ENCODE results near the gene PSG2. TPM values are rescaled to one million over a fixed set of nuclear protein-coding genes. Genes with fewer than 3 reads are reported as not detected.
"Not testable (repeated sequence)": the region's sequence is repeated elsewhere in the genome, so short reads cannot be mapped to it uniquely, and the experiment has no call there.

PSG2 gene
- total RNA-seq, 1 donor from 2014 or later: 0.41 TPM

DNA sequence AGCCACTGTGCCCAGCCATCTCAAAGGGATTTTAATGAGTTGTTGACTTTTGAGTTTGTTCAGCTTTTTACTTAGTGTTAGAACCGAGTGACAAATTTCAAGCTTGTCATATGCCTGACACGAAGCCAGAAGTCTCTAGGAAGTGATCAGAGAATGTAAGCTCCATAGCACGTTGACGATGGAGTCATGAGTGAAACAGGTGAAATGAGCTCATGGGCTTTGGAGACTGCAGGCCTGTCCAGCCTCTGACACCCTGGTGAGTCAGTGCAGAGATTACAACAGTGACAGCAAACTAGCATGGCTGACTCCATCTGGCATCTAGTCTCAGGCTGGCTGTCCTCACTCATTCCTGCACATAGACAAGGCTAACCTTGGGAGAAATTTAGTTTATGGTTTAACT is 60.9 kb downstream of the PSG2 start:
- Histone ChIP-seq H3K9ac (ENCODE audit: low read length) (peak overlapping the region; percentile 71), H3K27ac (ENCODE audit: low read depth, low read length) (peak overlapping the region; percentile 89), H3K4me2 (ENCODE audit: low read length) (peak overlapping the region; percentile 71)
- H3K27me3 ChIP-seq (ENCODE audit: insufficient read depth, low read length); H3K36me3 ChIP-seq (ENCODE audit: insufficient read depth, low read length); H2AFZ ChIP-seq (ENCODE audit: low read depth, low read length); H3K27me3 Mint-ChIP-seq (ENCODE audit: low read depth, unreplicated experiment); H3K36me3 Mint-ChIP-seq (ENCODE audit: low read depth, unreplicated experiment); H3K4me1 ChIP-seq (ENCODE audit: insufficient read depth, low read length); H3K4me1 Mint-ChIP-seq (ENCODE audit: low read depth, unreplicated experiment); H3K9me3 ChIP-seq (ENCODE audit: insufficient read depth, low read depth, low read length); H3K79me2 ChIP-seq (ENCODE audit: insufficient read depth, low read length); H4K20me1 ChIP-seq (ENCODE audit: insufficient read depth, low read length); H3K4me3 ChIP-seq (ENCODE audit: insufficient read depth, low read depth, low read length); H3K4me3 Mint-ChIP-seq (ENCODE audit: unreplicated experiment); H3K27ac Mint-ChIP-seq (ENCODE audit: unreplicated experiment): not testable (repeated sequence)
- H3K9me3 Mint-ChIP-seq (ENCODE audit: unreplicated experiment): peaks cover 26% of the 10 kb centered on the region
- DNase-seq (ENCODE audit: low read depth) (peak; percentile 93), FAIRE-seq (peak; percentile 29)

DNA sequence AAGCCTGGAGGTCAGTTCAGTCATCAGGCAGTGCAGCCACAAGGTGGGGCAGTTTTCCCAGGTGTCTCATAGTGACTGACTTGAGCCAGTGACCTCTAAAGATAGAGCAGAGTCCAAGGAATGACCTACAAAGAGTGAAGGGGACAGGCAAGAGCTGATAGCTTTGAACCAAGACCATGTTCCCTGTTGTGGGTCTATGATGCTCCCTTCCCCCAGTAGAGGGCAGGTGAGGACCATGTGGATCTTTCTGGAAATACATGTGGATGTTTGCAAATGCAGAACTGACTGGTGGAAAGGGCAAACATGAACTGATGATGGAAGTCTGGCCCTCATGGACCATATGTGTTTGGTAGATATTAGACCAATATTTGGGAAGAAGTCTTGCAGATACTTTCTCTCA is 62.9 kb downstream of the PSG2 start:
- H3K9me3 ChIP-seq (ENCODE audit: insufficient read depth, low read depth, low read length): not testable (repeated sequence)

More for the DNA sequence above, 62.9 kb downstream of the PSG2 start:
- H3K4me2 ChIP-seq (ENCODE audit: low read length); H3K9ac ChIP-seq (ENCODE audit: low read length); H3K4me1 Mint-ChIP-seq (ENCODE audit: low read depth, unreplicated experiment); H3K27me3 ChIP-seq (ENCODE audit: insufficient read depth, low read length); H3K27me3 Mint-ChIP-seq (ENCODE audit: low read depth, unreplicated experiment); H3K4me1 ChIP-seq (ENCODE audit: insufficient read depth, low read length); H3K79me2 ChIP-seq (ENCODE audit: insufficient read depth, low read length); DNase-seq (ENCODE audit: low read depth); H3K4me3 Mint-ChIP-seq (ENCODE audit: unreplicated experiment); H3K4me3 ChIP-seq (ENCODE audit: insufficient read depth, low read depth, low read length); H3K27ac ChIP-seq (ENCODE audit: low read depth, low read length); H2AFZ ChIP-seq (ENCODE audit: low read depth, low read length); H3K27ac Mint-ChIP-seq (ENCODE audit: unreplicated experiment); H3K36me3 ChIP-seq (ENCODE audit: insufficient read depth, low read length); H4K20me1 ChIP-seq (ENCODE audit: insufficient read depth, low read length); H3K36me3 Mint-ChIP-seq (ENCODE audit: low read depth, unreplicated experiment); FAIRE-seq: not testable (repeated sequence)
- TF ChIP-seq, protein P1, sequence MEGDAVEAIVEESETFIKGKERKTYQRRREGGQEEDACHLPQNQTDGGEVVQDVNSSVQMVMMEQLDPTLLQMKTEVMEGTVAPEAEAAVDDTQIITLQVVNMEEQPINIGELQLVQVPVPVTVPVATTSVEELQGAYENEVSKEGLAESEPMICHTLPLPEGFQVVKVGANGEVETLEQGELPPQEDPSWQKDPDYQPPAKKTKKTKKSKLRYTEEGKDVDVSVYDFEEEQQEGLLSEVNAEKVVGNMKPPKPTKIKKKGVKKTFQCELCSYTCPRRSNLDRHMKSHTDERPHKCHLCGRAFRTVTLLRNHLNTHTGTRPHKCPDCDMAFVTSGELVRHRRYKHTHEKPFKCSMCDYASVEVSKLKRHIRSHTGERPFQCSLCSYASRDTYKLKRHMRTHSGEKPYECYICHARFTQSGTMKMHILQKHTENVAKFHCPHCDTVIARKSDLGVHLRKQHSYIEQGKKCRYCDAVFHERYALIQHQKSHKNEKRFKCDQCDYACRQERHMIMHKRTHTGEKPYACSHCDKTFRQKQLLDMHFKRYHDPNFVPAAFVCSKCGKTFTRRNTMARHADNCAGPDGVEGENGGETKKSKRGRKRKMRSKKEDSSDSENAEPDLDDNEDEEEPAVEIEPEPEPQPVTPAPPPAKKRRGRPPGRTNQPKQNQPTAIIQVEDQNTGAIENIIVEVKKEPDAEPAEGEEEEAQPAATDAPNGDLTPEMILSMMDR (IDR thresholded peaks at IDR 0.05; ENCODE audit: insufficient read depth, low read depth, low read length): peak; percentile 6
- H3K9me3 Mint-ChIP-seq (ENCODE audit: unreplicated experiment): peaks cover 21% of the 10 kb centered on the region

Other genes starting within 250 kb of the PSG2 start
- gene PSG1, start 203.0 kb downstream of the PSG2 start, total RNA-seq: 0.52 and 1.0 TPM in 2 replicates
- gene PSG6, start 164.8 kb downstream of the PSG2 start, total RNA-seq: 0.23 TPM in 1 of 2 replicates, not detected in the other
- gene PSG7, start 145.5 kb downstream of the PSG2 start, total RNA-seq: not detected in 2 replicates
- gene PSG11, start 56.2 kb downstream of the PSG2 start, total RNA-seq: 0.26 and 0.43 TPM in 2 replicates
- gene PSG5, start 103.8 kb upstream of the PSG2 start, total RNA-seq: 0.65 and 0.86 TPM in 2 replicates
- 0.84 and 1.4 TPM in 2 replicates for gene PSG4, start 122.9 kb upstream of the PSG2 start, total RNA-seq
- 0.18 and 0.31 TPM in 2 replicates for gene PSG9, start 186.8 kb upstream of the PSG2 start, total RNA-seq